Measurements from ENCODE around the gene ITGB8.
"Not testable (repeated sequence)": the region's sequence is repeated elsewhere in the genome, so short reads cannot be mapped to it uniquely, and the experiment has no call there.

Gene ITGB8

DNA sequence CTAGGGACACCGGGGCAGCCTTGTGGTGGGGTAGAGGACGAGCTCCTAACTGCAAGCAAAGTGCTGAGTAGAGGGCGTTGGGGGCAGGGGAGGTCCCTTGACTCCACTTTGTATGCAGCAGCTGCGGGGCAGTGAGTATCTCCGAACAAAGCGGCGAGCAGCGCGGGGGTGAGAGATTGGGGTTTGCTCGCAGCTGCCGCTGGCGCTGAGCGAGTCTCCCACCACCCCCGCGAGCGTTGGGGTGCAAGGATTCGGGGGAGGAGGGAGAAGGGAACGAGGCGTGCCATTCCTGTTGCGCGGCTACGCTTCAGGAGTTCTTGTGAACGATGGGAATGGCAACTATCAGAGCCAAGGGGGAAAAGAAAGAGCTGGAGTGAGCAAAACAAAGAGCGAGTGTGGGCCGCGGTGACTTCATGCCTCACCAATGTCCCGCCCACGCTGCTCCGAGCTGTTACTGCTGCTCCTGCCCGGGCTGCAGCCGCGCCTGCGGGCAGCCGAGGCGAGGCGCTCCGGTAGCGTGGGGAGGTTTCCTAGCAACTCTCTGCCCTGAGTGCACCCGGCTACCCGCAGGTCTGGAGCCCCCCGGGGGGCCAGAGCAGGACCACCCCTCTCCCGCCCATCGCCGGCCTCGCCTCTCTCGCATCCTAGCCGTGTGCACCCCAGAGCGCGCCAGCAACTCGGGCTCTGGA, at the start of gene ITGB8:
ITGB8 (plus strand) TSS at position 662 of the 689 bp plus-strand sequence. CDS start 907 bp downstream, outside the sequence.
- peak in 1 of 2 donors; percentile 19 for DNase-seq (ENCODE audit: low read depth in 2 of 2)

DNA sequence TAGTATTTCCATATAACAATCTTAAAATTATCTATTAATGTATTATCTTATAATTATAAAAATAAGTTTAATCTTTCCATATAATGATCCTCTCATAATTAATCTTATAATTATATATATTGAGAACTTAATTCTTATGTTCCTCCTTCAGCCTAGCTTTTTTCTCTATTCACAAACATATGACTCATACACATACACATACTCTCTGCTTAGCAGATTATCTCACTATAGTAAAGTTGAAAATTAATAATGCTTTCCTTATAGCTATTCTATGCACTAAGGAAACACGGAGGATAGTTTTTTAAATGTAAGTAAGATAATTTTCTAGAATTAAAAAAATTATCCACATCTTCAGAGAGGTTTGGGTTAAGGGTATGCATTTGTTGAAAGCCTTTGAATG, 47.7 kb upstream of the ITGB8 start:
- DNase-seq (ENCODE audit: low read depth in 2 of 2): no peak

DNA sequence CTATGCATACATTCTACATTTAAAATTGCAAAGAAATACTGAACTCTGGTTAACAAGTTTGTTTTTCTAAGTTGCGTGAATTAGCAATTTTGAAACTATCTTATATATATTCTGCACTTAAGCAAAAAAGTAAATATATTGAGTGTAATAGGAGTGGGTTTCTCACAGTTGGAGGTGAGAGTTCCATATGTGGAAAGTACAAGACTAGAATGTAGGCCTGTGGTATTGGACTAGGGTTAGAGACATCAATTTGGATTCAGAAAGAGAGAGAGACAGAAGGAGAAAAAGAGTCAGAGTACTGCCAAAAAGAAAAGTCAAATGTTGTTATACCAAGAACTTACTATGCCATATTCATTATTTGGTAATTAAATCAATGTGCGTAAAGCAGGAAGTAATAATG, 47.3 kb upstream of the ITGB8 start:
- no peak for DNase-seq (ENCODE audit: low read depth in 2 of 2)

DNA sequence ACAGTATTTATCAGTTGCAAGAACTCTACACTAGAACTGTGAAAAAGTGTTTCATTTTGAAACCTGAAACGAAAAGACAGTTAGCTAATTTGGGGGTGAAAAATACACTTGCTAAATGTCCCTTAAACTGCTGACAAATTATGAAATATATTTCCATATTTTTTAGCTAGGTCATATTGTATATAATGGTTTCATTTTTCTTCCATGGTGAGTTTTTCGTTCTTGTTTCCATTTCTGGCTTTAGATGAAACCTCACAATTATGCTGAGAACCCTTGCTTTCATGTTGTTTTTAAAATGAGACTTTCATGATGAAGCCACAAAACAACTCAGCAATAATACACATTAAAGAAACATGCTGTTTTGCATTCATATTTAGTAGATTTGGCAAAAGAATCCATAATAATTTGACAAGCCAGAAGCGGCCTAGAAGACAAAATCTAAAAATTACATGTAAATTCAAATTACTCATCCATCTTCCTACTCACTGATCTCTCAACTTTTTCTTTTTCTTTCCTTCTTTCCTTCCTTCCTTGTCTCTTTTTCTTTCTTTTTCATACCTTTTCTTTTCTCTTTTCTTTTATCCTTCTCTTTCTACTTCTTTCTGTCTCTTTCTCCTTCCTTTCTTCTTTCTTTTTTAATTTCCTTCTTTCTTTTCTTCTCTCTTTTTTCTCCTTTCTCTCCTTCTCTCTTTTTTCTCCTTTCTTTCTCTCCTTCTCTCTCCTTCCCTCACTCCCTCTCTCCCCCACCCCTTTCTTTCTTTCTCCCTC, 46.5 kb upstream of the ITGB8 start:
- DNase-seq (ENCODE audit: low read depth in 2 of 2): no peak

DNA sequence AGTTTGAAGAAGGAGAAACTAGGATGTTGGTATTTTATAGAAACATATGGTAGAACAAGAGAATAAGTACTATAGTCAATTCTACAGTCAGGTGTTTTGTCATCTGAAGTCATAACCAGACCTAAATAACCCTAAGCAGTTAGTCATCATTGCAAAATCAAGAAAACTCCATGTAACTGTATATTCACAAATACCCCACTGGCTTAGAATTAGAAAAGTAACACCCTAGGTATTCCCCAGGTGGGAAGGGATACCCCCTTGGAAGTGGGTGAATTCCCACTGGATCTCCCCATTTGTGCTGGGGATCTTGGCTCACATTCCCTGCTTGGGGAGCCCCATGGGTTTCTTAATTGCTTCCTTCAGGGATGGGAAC, 45.9 kb upstream of the ITGB8 start:
- no peak for DNase-seq (ENCODE audit: low read depth in 2 of 2)

DNA sequence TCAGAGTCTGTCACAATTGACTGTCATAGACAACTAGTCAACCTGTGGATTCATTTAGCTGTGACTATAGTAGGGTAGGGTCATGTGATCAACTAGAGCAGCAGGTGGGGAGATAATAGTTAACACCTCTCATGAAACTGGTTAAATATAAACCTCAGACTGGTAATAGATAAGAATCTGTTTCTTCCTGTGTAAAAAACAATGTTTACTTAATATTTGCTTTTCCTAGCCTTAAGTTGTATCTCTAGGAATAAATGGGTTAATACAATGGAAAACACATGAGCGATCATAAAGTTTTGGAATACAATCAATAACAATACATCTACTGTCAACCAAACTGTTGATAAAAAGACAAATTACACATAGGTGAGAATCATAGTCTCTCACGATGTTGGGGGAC, 43.4 kb upstream of the ITGB8 start:
- no peak for DNase-seq (ENCODE audit: low read depth in 2 of 2)

DNA sequence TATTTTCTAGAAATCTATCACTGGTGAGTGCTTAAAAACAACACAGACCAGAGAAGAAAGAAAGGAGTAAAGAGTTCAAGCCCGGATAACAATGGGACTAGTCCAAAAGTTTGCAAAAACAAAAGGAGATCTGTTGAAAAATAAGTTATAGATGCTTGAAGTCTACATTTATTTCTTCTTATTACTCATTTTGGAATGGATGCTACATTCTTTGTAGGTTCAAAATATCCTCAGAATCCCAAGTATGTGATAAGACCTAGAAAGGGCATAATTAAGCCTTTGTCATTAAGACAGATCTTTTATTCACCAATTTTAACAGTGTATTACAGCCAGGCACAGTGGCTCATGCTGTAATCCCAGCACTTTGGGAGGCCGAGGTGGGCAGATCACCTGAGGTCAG, 42.7 kb upstream of the ITGB8 start:
- DNase-seq (ENCODE audit: low read depth in 2 of 2): no peak

DNA sequence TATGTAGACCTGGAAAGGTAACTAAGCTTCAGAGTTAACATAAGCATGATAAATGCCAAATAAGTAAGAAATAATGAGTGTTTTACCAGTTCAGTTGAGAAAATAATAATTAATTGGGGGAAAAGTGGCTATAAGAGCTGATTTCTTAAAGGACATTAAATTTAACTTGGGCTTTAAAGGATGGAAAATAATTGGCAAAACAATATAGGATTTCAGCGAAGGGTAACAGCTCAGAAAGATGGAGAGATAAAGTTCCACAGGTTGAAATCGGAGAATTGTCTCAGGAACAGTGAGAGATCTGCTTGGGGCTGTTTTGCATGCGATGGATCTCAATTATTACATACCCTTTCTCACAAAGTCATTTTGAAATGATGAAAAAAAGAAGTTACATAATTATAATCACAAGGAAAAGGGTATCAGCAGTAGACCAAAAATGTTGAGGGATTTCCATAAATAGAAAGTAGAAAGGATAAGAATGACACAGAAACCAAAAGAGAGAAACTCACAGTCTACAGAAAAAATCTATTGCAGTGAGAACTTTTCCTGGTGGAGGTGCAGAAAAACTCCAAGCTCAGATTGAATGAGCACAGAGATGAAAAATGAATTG, 40.1 kb upstream of the ITGB8 start:
- no peak for DNase-seq (ENCODE audit: low read depth in 2 of 2)

DNA sequence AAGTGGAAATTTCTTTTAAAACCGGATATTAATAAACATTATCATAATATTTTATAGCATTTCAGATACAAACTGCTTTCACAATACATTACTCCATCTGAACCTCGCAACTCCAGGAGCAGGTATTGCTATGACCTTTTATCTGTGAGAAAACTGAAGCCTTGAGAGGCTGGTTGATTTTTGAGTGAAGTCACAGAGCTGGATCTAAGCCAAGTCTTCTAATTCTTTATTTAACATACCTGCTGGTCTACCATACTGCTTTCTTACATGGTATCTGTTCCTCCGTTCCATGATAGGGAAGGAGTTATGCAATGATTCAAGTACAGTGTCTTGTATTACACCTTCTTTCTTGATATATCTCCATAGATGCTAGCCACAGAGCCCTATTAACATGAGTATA, 37.4 kb upstream of the ITGB8 start:
- DNase-seq (ENCODE audit: low read depth in 2 of 2): no peak

DNA sequence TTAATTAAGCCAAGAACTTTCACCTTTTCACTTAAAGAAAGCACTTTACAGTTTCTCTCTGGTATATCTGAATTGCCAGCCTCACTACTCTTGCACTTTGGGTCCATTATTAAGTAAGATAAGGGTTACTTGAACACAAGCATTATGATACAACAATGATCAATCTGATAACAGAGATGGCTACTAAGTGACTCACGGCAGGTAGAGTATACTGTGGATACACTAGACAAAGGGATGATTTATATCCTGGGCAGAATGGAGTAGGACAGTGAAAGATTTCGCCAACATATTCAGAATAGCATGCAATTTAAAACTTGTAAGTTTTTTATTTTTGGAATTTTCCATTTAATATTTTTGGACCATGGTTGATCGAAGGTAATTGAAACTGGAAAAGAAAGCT, 34.3 kb upstream of the ITGB8 start:
- DNase-seq (ENCODE audit: low read depth in 2 of 2): no peak

DNA sequence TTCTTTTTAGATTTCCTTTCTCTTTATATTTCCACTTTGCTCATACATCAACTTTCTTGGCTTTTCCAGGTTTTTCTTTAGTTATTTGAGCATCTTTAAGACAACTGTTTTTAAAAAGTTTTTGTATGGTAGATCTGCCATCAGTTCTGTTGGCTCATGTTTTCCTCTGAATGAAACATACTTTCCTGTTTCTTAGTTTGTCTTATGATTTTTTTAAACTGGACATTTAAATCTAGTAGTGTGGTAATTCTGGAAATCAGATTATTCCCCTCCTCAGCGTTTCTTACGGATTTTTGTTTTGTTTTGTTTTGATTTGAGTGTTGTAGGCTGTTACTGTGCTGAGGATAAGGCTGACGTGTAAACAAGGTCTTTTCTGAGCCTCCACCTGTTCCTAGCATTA, 33.8 kb upstream of the ITGB8 start:
- no peak for DNase-seq (ENCODE audit: low read depth in 2 of 2)

DNA sequence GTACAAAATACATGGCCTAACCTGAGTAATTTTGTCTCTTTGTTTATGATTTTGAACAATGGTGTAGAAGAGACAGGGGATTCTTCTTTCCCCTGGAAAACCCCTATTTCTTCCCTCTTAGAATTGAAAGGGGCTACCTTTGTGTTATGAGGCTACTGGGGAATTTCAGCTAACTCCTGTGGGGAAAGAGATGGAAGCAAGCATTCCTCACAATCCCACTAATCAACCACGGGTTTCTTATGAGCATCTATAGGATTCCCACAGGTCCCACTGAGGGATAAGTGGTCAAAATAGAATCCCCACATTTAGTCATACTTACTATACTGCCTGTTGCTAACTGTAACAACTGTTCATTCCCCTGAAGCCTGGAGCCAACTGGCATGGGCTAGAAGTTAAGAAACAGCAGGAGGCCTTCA, 32.2 kb upstream of the ITGB8 start:
- no peak for DNase-seq (ENCODE audit: low read depth in 2 of 2)

DNA sequence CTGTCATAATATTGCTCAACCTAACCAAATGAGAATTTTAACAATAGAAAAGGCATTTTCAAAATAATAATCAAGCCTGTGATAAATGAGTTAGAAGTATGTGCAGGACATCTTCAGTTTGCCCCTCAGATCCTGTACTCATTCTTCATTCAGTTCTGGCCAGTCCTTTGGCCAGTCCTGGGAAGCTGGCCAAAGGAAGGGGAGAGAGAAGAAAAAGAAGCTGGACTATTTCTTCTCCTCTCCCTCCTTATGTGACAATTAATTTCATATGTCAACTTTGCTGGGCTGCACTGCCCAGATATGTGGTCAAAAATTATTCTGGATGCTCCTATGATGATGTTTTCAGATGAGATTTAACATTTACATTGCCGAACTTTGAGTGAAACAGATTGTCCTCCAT, 31.6 kb upstream of the ITGB8 start:
- DNase-seq (ENCODE audit: low read depth in 2 of 2): no peak

DNA sequence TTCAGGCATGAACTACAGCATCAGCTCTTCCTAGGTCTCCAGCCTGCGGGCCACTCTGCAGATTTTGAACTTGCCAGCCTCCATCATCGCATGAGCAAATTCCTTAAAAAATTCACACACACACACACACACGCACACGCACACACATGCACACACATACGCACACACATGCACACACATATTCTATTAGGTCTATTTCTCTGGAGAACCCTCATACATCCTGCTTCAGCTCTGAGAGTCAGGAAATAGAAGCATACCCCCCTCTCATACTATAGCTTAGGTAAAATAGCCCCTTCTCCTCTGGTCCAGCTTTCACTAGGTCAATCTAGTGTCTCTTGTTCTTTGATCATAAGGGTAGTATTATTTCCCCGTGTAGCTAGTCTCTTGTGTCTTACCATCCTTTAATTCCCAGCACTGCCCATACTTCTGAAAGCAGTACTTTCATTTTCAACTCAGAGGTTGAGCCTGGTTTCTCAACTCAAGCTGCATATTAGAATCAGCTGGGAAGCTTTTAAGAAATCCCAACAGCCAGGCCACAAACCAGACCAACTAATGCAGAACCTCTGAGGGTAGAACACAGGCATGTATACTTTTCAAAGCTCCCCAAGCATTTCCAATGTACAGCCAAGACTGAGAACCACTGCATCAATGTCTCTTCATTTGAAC, 30.9 kb upstream of the ITGB8 start:
- no peak for DNase-seq (ENCODE audit: low read depth in 2 of 2)

DNA sequence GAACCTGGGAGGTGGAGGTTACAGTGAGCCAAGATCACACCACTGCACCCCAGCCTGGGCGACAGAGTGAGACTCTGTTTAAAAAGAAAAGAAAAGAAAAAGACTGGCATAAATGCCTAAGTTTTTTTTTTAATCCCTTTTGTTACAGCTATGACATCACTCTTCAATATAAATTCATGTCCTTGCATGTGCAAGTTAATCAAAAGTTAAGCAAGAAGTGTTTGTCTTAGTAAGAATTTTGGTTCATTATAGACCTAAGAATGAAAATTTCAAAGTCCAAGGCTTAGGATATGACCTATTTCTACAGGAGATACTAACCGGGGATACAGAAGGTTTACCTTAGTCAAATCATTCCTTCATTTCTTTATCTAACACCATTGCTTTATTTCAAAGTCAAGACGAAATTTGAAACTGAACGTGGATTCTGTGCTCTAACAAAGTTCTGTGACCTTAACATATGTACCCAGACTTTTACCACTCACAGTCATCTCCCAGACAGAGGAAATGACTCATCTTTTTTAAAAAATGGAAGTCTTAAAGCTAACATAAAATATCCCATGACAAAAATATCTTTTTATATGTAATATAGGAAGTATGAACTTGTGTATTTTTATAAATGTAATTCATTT, 29.3 kb upstream of the ITGB8 start:
- no peak for DNase-seq (ENCODE audit: low read depth in 2 of 2)

DNA sequence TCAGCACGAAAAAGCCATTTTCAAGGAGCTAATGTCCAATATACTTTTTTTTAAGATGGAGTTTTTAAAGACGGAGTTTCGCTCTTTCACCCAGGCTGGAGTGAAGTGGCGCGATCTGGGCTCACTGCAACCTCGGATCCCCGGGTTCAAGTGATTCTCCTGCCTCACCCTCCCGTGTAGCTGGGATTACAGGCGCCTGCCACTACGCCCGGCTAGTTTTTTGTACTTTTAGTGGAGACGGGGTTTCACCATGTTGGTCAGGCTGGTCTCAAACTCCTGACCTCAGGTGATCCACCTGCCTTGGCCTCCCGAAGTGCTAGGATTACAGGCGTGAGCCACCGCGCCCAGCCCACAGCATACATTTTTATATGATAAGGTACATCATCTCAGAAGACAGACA, 28.4 kb upstream of the ITGB8 start:
- not testable (repeated sequence) for DNase-seq (ENCODE audit: low read depth in 2 of 2)

DNA sequence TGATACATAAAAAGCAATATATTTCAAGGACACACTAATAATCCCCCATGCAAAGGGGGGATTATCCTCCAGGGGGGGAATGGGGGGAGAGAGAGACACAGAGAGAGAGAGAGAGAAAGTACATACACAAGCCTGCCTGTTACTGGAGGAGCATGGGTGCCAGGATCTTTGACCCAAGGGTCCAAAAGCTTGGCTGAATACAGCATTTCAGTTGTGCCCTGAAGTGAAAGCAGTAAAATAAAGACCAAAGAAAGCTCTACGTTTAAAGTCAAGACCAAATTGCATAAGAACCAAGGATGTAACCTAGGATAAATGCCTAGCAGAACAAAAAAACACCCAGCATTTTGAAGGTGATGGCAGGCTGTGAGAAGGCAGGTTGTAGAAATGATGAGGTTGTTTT, 27.8 kb upstream of the ITGB8 start:
- no peak for DNase-seq (ENCODE audit: low read depth in 2 of 2)

DNA sequence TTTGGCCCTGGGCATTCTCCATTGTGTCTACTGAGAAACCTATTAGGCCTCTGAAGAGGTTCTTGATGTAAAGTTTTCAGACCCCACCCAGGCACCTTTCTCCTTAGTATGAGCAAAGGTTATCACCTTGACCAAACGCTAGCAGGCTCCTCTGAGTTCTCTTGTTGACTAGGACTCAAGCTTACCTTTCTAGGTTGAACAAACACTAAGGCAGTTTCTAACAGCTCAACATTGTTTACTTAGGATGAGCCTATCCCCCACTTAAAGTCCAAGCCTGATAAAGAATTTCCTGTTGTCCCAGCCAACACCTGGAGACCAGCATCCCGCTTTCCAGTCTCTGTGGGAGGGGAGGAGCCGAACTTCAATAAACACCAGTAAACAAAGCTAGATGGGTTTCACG, 26.3 kb upstream of the ITGB8 start:
- DNase-seq (ENCODE audit: low read depth in 2 of 2): no peak

DNA sequence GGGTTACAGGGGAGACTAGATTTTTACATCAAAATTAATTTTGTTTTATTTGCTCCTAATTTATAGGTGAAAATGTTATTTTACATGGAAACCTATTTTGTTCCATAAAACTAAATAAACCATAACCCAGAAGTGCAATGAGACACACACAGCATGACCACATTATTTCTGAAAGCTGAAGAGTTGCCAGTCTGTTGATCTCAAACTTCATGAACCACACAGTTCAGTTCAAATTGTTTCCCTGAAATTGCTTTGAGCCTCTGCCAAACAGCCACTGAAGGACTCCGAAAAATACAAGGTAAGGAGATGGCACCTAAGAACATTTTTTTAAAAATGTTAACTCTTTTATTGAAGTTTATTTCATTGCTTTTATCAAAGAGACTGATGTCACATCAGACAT, 25.0 kb upstream of the ITGB8 start:
- DNase-seq (ENCODE audit: low read depth in 2 of 2): no peak

DNA sequence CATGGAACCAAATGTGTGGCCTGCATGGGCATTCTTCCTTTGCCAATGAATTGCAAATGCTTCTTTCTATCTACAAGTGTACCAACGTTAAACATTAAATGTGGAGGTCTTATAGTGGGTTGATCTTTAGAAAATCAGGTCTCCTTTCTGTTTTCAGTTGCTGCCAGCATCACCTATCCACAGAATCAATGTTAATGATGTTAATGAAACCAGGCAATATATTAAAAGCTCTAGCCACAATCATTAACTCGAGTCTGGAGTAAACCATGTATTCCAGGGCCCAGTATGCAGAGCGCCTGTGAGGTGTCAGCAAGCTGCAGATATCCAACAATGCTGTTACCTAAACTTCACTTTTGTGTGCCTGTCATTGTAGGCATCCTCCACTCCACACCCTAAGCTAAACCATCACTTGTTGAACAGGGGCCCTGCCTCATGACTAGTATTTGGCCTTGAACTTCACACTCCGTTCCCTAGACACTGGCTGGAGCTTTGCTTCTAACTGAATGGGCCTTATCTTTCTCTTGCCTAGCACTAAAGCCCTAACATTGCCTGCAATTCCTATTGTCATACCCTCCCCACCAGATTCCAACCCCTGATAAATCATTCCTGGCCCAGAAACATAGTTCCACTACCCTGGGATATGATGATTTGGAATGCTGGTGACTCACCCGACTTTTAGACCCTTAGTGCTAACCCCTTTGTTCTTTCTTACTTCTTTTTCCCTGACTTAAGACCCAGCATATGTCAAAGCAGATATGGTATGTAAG, 24.3 kb upstream of the ITGB8 start:
- DNase-seq (ENCODE audit: low read depth in 2 of 2): no peak

DNA sequence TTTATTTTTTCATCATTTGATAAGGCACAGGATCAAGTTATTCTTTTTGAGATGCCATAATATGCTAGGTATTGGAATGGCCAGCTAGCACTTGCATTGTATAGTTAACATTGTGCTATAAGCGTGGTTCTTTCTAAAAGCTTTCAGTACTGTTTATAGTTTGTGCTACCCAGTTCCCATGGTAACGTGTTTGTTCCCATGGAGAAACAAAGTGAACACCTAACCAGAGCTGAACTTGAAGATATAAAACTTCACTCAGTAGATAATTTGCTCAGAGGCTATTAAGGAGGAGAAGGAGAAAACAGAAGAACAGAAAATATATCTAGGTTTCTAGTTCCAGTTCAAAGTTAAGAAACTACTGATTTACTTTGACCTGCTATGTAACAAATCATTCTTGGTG, 23.6 kb upstream of the ITGB8 start:
- no peak for DNase-seq (ENCODE audit: low read depth in 2 of 2)
